IPS DF 6.9 (cell line): ENCODE data around the gene TLE4.

Experiments
- DNase-seq: peaks from one replicate; pipeline ENCODE4 v3.0.0-alpha.2; 2013; ENCODE audit warnings: low read depth, low spot score
- H3K27ac ChIP-seq: one replicate; pipeline ENCODE4 v1.5.1; 2013; ENCODE audit warnings: low read length, control low read depth
- H3K27me3 ChIP-seq: 2 replicates; pipeline ENCODE4 v1.6.1; 2013; ENCODE audit warnings: mild to moderate bottlenecking, low read length; ENCODE audit not compliant: control insufficient read depth, insufficient read depth
- H3K36me3 ChIP-seq: 2 replicates; pipeline ENCODE4 v1.6.1; 2013; ENCODE audit warnings: low read length; ENCODE audit not compliant: control insufficient read depth, insufficient read depth
- H3K4me1 ChIP-seq: 2 replicates; pipeline ENCODE4 v1.6.1; 2013; ENCODE audit warnings: low read length; ENCODE audit not compliant: control insufficient read depth, insufficient read depth
- H3K4me3 ChIP-seq: 2 replicates; pipeline ENCODE4 v1.5.1; 2013; ENCODE audit warnings: mild to moderate bottlenecking, low read length
- H3K9me3 ChIP-seq: 2 replicates; pipeline ENCODE4 v1.6.1; 2013; ENCODE audit warnings: low read length, inconsistent platforms; ENCODE audit not compliant: control insufficient read depth, insufficient read depth
- WGBS: extraction: QIAGEN DNeasy Blood & Tissue Kit; methylation state at CpG from one replicate; pipeline ENCODE4 v1.1.7; 2013; ENCODE audit warnings: mixed read lengths, missing lambda C conversion rate; ENCODE audit not compliant: insufficient read length, insufficient coverage; 5-methylcytosine and 5-hydroxymethylcytosine counted together

Gene TLE4

GRCh38 chr9:79774356-79774755 is 202.6 kb downstream of the TLE4 start:
- Histone ChIP-seq H3K36me3 (no peaks in the 10 kb centered on the region), H3K4me3 (no peak overlapping the region), H3K4me1 (no peaks in the 10 kb centered on the region), H3K27me3 (no peaks in the 10 kb centered on the region), H3K27ac (no peak overlapping the region), H3K9me3 (no peaks in the 10 kb centered on the region)
- no peak for DNase-seq
- no CpG with 5 or more reads among the region's 1 CpG for WGBS
